AG04450 (cell line): ENCODE results near the gene MSI2. TPM values are rescaled to one million over a fixed set of nuclear protein-coding genes. Genes with fewer than 3 reads are reported as not detected.
A peak's percentile ranks its signal among the peaks of the same experiment; 100 is the strongest.

Experiments
- CTCF ChIA-PET: fragments of 300-600, 350-600 bp; formaldehyde crosslinking; extraction: SDS; loops from one replicate; lab custom pipeline; 2022; ENCODE audit warnings: antibody characterized with exemption, inconsistent platforms; lab: Charles Lee
- POLR2A ChIA-PET: fragments of 350-600 bp; formaldehyde crosslinking; extraction: SDS; loops from one replicate; lab custom pipeline; 2021; ENCODE audit warnings: antibody characterized with exemption, inconsistent platforms; lab: Yijun Ruan, JAX
- DNase-seq: peaks from one replicate; pipeline ENCODE4 v3.0.0-alpha.2; 2011; ENCODE audit warnings: low read depth, low spot score
- H3K27ac ChIP-seq: one replicate; pipeline ENCODE4 v1.5.1; 2012; ENCODE audit warnings: low read depth, low read length, control low read depth
- H3K27me3 ChIP-seq: one replicate; pipeline ENCODE4 v1.6.0; 2012; ENCODE audit warnings: low read length; ENCODE audit not compliant: control insufficient read depth, insufficient read depth
- H3K4me3 ChIP-seq: 2 replicates; pipeline ENCODE4 v1.5.1; 2011; ENCODE audit warnings: mild to moderate bottlenecking, low read depth, low read length, control low read depth
- H3K9me3 ChIP-seq: 2 replicates; pipeline ENCODE4 v1.5.1; 2012; ENCODE audit warnings: low read length; ENCODE audit not compliant: control insufficient read depth, insufficient read depth
- polyA plus RNA-seq: library from polyadenylated mRNA; depleted of rRNA; stranded (reverse); fragments of >200 nt; gene quantifications from 2 replicates; pipeline ENCODE4 v1.2.3, GENCODE V29; 2011
- TF ChIP-seq, protein P1 (sequence below): IDR thresholded peaks from 2 replicates; pipeline ENCODE4 v1.5.1; 2011; ENCODE audit warnings: low read depth, low read length, control low read depth, inconsistent platforms

MSI2 gene
- polyA plus RNA-seq, 1 experiment: 26.2 TPM

DNA sequence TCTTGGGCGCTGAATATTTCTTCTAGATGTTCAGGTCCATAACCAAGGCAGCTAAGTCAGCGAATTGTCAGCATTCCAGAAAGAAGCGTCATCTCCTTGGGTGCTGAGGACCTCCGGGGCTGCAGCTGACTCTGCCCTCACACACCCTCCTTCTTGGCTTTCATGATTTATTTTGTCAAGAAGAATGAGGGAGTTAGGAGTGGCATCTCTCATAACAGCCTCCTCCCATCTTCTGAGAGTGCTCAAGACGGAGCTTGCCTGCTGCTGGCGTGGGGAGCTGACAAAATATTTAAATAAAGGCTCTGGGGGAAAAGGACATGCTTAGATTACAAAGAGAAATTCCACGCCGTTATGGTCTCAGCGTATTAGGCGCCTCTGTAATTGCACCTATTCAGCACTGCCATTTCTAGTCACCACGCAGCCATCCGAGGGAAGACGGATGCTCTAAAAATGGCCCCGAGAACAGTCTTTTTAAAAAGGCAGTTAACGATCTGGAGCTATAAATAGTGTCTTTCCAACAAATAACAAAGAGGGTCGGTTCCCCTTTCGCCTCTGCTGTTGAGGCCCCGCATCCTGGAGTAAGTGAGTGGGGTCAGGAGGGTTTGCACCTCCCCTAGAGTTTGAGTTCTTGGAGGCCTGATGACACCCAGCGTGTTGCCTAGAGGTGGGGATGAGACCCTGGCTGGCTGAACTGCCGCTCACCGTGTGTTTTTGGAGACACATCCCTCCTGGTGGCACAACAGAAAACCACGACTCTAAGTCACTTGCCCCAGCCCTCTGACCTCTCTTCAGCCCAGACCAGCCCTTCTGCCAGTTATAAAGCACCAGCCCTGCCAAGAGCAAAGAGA is 301.7 kb downstream of the MSI2 start:
- CTCF ChIA-PET: interaction anchor here (1.1 to 2.3 kb wide), 6 partner anchors 9 to 315 kb away, joined by 3 to 13 read pairs (median 7); no protein-coding TSS in a partner anchor
- DNase-seq: no peak
- TF ChIP-seq, protein P1, sequence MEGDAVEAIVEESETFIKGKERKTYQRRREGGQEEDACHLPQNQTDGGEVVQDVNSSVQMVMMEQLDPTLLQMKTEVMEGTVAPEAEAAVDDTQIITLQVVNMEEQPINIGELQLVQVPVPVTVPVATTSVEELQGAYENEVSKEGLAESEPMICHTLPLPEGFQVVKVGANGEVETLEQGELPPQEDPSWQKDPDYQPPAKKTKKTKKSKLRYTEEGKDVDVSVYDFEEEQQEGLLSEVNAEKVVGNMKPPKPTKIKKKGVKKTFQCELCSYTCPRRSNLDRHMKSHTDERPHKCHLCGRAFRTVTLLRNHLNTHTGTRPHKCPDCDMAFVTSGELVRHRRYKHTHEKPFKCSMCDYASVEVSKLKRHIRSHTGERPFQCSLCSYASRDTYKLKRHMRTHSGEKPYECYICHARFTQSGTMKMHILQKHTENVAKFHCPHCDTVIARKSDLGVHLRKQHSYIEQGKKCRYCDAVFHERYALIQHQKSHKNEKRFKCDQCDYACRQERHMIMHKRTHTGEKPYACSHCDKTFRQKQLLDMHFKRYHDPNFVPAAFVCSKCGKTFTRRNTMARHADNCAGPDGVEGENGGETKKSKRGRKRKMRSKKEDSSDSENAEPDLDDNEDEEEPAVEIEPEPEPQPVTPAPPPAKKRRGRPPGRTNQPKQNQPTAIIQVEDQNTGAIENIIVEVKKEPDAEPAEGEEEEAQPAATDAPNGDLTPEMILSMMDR: no peak
- H3K27ac ChIP-seq: peak overlapping the region; percentile 11
- POLR2A ChIA-PET: no interaction called here
- no peaks in the 10 kb centered on the region for H3K27me3 ChIP-seq
- no peak overlapping the region for H3K4me3 ChIP-seq
- H3K9me3 ChIP-seq: no peaks in the 10 kb centered on the region

DNA sequence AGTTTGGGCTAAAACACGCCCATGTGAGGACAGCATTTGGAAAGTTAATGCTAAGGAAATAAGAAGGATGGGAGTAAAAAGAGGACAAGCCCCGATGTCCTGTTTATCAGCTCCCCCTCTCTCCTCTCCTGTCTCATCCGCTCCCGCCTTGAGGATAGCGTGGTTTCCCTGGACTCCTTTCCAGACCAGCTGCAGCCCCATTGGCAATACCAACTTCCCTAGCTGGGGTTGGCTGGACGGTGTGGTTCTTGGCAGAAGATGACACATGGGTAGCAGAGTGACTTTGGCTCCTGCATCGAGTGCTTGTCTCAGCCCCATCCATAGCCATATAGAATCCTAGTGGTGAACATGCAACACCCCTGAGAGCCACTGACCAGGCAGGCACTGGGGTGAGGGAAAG is 302.9 kb downstream of the MSI2 start:
- DNase-seq: no peak
- Histone ChIP-seq H3K4me3 (no peak overlapping the region), H3K27me3 (no peaks in the 10 kb centered on the region), H3K27ac (no peak overlapping the region), H3K9me3 (no peaks in the 10 kb centered on the region)
- POLR2A ChIA-PET: no interaction called here
- TF ChIP-seq, protein P1: no peak
- CTCF ChIA-PET: interaction anchor here (1.2 kb wide), 1 partner anchor 39 kb away, joined by 6 read pairs; no protein-coding TSS in a partner anchor

DNA sequence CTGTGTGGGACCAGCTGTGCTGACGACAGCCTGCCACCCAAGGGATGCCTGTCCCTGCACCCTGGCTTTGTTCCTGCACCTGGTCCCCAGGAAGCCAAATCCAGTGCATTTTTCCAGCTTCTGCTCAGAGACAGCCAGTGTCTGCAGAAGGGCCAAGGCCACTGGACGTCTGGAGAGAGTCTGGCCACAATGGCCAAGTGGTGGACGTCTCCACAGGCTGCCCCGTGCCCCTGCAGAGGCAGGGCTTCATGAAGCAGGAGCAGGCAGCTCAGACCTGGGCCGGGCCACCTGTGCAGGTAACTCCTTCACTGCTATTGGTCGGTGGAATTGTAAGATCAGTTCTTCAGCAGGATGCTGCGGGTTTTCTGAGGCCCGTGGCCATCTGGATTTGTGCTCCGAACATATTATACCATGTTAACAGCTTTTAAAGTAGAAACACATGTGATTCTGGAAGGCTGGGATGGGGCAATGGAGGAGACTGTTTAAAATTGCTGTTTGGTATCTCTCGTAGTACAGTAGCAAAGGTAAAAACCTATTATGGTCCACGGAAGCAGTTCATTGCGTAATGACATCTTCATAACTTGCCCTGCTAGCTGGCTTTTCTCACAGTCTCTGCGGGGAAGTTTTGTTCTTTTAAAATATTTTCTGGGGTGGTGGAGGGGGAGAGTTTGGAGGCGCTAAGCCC is 303.5 kb downstream of the MSI2 start:
- ChIA-PET CTCF (interaction anchor here (1.2 kb wide), 1 partner anchor 38 kb away, joined by 6 read pairs; no protein-coding TSS in a partner anchor), POLR2A (no interaction called here)
- Histone ChIP-seq H3K27me3 (no peaks in the 10 kb centered on the region), H3K4me3 (no peak overlapping the region), H3K9me3 (no peaks in the 10 kb centered on the region), H3K27ac (no peak overlapping the region)
- no peak for DNase-seq
- TF ChIP-seq, protein P1: no peak

DNA sequence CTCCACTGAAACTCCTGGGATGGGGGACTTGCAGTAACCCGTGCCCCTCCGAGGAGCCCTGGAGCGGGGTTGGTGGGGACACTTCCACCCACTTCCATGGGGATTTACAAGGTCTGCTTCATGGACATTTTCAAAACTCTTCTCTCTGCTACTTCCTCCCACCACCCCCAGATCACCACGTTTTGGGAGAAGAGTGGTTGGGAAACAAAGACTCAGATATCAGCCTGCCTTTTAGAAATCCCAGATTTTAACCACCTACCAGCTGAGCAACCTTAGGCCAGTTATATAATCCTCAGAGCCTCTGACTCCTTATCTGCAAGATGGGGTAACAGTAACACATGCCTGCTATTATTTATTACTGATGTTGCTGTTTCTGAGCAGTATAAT is 304.0 kb downstream of the MSI2 start:
- Histone ChIP-seq H3K27ac (no peak overlapping the region), H3K9me3 (no peaks in the 10 kb centered on the region), H3K27me3 (no peaks in the 10 kb centered on the region), H3K4me3 (no peak overlapping the region)
- DNase-seq: no peak
- TF ChIP-seq, protein P1: no peak
- CTCF ChIA-PET: no interaction called here
- POLR2A ChIA-PET: no interaction called here
